Measurements from ENCODE around the gene CRYL1.

CRYL1 gene

DNA sequence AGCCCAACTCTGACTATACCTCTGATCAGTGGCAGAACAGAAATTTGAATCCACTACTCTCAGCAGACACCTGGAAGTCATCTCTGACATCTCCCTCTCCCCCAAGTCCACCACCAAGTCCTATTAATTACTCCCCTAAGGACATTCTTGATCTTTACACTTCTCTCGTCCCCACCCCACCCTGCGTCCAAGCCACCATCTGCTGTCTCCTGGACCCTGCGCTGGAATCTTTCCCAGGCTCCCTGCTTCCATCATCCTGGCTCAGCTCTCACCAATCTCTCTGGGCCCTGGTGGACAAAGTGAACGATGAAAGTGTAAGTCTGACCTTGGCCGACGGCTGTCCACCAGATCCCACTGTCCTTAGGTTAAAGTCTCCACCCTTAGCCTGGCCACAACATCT lies 147.9 kb downstream of the CRYL1 start:
- DNase-seq (ENCODE audit: low read depth in 1 of 2, low spot score in 1 of 2): no peak
- TF ChIP-seq JUND (IDR thresholded peaks at IDR 0.05; ENCODE audit: low read depth): no peak
- in situ Hi-C loops (cut with HindIII; ENCODE audit: low pct_unique_long_range_greater_than_20kb, low sequenced_read_pairs): no loop called here

GRCh38 chr13:20375871-20376270 lies 149.8 kb downstream of the CRYL1 start:
- DNase-seq (ENCODE audit: low read depth in 1 of 2, low spot score in 1 of 2): no peak
- in situ Hi-C loops (cut with HindIII; ENCODE audit: low pct_unique_long_range_greater_than_20kb, low sequenced_read_pairs): no loop called here
- TF ChIP-seq JUND (IDR thresholded peaks at IDR 0.05; ENCODE audit: low read depth): no peak

DNA sequence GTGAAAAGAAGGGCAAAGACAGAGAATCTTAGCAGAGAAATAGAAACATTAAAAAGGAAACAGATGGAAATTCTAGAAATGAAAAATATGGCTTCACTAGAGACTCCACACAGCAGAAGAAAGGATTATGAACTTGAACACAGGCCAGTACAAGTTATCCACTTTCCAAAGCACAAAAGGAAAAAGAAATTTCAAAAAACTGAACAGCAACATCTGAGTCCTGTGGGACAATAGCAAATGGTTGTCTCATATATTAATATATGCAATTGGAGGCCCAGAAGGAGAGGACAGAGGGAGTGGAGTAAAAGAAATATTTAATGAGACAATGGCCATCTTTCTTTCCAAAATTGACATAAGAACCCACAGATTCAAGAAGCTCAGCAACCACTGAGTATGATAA lies 151.8 kb downstream of the CRYL1 start:
- TF ChIP-seq JUND (IDR thresholded peaks at IDR 0.05; ENCODE audit: low read depth): no peak
- DNase-seq (ENCODE audit: low read depth in 1 of 2, low spot score in 1 of 2): no peak
- in situ Hi-C loops (cut with HindIII; ENCODE audit: low pct_unique_long_range_greater_than_20kb, low sequenced_read_pairs): no loop called here

GRCh38 chr13:20371825-20372224 lies 153.8 kb downstream of the CRYL1 start:
- in situ Hi-C loops (cut with HindIII; ENCODE audit: low pct_unique_long_range_greater_than_20kb, low sequenced_read_pairs): no loop called here
- no peak for DNase-seq (ENCODE audit: low read depth in 1 of 2, low spot score in 1 of 2)
- no peak for TF ChIP-seq JUND (IDR thresholded peaks at IDR 0.05; ENCODE audit: low read depth)

DNA sequence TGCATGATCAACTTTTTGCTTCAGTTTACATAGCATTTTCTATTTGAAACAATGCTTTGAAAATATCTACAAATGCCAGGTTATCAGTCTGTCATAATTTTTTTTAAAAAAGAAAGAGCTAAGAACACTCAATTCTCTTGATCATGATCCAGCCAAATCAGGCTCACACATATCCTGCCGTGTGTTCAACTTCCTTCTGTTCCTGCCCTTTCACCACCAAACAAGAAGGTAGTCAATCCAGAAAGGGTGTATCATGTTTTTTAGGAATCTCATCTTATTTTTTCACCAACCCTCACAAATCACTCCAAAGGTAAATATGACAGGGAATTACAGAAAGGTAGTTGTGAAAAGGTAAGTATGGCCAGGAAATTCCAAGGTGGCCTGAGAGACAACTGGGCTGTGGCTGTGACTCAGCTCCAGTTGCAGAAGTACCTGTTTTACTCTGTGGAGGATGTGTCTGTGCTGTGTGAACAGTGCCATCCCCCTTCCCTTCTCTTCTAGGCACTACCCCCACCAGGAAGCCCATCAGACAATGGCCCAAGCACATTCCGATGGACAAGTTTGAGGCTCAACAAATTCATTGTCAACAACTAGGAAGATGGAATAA lies 154.7 kb downstream of the CRYL1 start:
- in situ Hi-C loops (cut with HindIII; ENCODE audit: low pct_unique_long_range_greater_than_20kb, low sequenced_read_pairs): no loop called here
- peak in 1 of 2 experiments; percentile 35 for DNase-seq (ENCODE audit: low read depth in 1 of 2, low spot score in 1 of 2)
- no peak for TF ChIP-seq JUND (IDR thresholded peaks at IDR 0.05; ENCODE audit: low read depth)

DNA sequence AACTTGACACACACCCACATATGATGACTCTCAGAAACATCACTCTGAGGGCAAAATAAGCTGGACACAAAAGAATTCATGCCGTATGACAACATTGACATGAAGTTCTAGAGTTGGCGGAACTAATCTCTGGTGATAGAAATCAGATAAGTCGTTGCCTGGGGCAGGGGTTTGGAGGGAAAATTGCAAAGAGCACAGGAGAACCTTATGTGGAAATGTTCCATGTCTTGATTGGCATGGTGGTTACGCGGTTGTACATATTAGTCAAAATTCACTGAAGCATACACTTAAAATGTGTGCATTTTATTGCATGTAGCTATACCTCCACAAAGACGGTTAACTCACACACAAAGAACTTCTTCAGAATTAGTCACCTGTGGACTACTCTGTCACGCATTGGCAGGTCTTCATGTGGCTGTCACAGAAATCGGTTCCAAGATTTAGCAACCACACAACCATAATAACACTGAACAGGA lies 155.7 kb downstream of the CRYL1 start:
- TF ChIP-seq JUND (IDR thresholded peaks at IDR 0.05; ENCODE audit: low read depth): no peak
- in situ Hi-C loops (cut with HindIII; ENCODE audit: low pct_unique_long_range_greater_than_20kb, low sequenced_read_pairs): no loop called here
- DNase-seq (ENCODE audit: low read depth in 1 of 2, low spot score in 1 of 2): no peak

- TF ChIP-seq JUND (IDR thresholded peaks at IDR 0.05; ENCODE audit: low read depth): no peak
- DNase-seq (ENCODE audit: low read depth in 1 of 2, low spot score in 1 of 2): no peak
- in situ Hi-C loops (cut with HindIII; ENCODE audit: low pct_unique_long_range_greater_than_20kb, low sequenced_read_pairs): no loop called here
These were observed 159.6 kb downstream of the CRYL1 start for GRCh38 chr13:20366056-20366455.

GRCh38 chr13:20363603-20364002 lies 162.1 kb downstream of the CRYL1 start:
- no peak for DNase-seq (ENCODE audit: low read depth in 1 of 2, low spot score in 1 of 2)
- no peak for TF ChIP-seq JUND (IDR thresholded peaks at IDR 0.05; ENCODE audit: low read depth)
- in situ Hi-C loops (cut with HindIII; ENCODE audit: low pct_unique_long_range_greater_than_20kb, low sequenced_read_pairs): no loop called here

DNA sequence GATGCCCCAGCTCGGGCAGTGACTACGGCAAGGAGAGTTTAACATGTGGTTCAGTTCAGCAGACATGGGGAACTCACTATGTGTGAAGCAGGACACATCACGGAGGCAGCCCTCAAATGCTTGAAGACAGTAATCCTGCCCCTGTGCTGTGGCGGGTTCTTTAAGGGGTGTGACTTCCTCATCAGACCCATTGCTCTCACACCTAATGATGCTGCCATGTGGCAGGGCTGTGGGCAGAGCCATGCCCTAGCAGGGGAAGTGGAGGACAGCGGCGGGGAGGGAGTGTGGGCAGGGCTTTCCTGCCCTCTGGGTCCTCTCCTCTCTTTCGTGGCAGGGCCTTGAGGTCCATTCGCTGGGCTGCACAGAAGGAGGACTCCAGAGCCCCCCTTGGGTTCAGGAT lies 162.5 kb downstream of the CRYL1 start:
- in situ Hi-C loops (cut with HindIII; ENCODE audit: low pct_unique_long_range_greater_than_20kb, low sequenced_read_pairs): no loop called here
- no peak for TF ChIP-seq JUND (IDR thresholded peaks at IDR 0.05; ENCODE audit: low read depth)
- no peak for DNase-seq (ENCODE audit: low read depth in 1 of 2, low spot score in 1 of 2)

GRCh38 chr13:20362484-20363041 lies 163.1 kb downstream of the CRYL1 start:
- TF ChIP-seq JUND (IDR thresholded peaks at IDR 0.05; ENCODE audit: low read depth): no peak
- in situ Hi-C loops (cut with HindIII; ENCODE audit: low pct_unique_long_range_greater_than_20kb, low sequenced_read_pairs): no loop called here
- no peak for DNase-seq (ENCODE audit: low read depth in 1 of 2, low spot score in 1 of 2)

- in situ Hi-C loops (cut with HindIII; ENCODE audit: low pct_unique_long_range_greater_than_20kb, low sequenced_read_pairs): no loop called here
- DNase-seq (ENCODE audit: low read depth in 1 of 2, low spot score in 1 of 2): no peak
- no peak for TF ChIP-seq JUND (IDR thresholded peaks at IDR 0.05; ENCODE audit: low read depth)
These were observed 164.7 kb downstream of the CRYL1 start for GRCh38 chr13:20360835-20361412.

- in situ Hi-C loops (cut with HindIII; ENCODE audit: low pct_unique_long_range_greater_than_20kb, low sequenced_read_pairs): no loop called here
- DNase-seq (ENCODE audit: low read depth in 1 of 2, low spot score in 1 of 2): peak in 1 of 2 experiments; percentile 12
- TF ChIP-seq JUND (IDR thresholded peaks at IDR 0.05; ENCODE audit: low read depth): no peak
These were observed 165.6 kb downstream of the CRYL1 start for GRCh38 chr13:20360041-20360491.

- no peak for TF ChIP-seq JUND (IDR thresholded peaks at IDR 0.05; ENCODE audit: low read depth)
- no peak for DNase-seq (ENCODE audit: low read depth in 1 of 2, low spot score in 1 of 2)
- in situ Hi-C loops (cut with HindIII; ENCODE audit: low pct_unique_long_range_greater_than_20kb, low sequenced_read_pairs): no loop called here
These were observed 166.3 kb downstream of the CRYL1 start for GRCh38 chr13:20359335-20359734.
